ENCODE results near the gene FGF9.

FGF9 gene

DNA sequence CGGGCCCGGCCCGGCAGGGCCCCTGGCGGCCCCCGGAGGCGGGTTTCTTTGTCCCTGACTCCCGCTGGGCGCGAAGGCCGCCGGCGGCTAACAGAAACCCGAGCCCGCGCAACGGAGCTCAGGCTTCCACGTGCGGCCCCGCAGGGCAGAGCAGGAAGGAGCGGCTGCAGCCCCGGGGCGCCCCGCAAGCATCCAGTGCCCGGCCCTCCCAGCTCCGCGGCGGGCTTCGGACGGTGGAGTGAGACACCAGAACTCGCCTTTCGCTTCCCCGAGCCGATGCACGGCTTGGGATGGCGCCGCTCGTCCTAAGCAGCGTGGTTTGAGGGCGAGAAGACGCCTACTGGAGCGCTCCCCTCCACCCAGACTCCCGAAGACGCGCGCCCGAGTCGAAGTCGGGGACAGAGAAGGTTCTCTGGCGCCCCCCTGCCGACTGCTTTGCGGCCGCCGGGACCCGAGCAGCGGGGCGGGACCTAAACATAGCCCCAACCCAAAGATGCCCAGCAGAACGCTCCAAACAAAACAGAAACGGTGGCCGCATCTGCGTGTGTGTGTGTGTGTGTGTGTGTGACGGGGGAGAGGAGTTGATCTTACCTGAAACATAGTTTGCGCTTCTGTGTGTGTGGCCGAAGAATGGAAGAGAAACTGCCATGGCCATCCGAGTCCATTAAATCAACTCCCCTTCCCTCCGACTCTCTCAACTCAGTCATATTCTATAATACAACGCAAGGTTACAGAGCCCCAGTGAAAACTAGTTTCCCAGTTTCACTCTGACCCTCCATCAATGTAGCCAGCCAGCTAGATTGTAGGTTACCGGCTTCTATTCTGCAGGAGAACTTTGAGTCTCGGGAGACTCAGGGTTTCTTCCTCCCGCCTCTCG is 629 bp upstream of the FGF9 start:
- no peak overlapping the region for H3K27ac ChIP-seq

GRCh38 chr13:21671620-21672286 is 880 bp downstream of the FGF9 start:
- no peak overlapping the region for H3K27ac ChIP-seq
- TF ChIP-seq, protein P1, sequence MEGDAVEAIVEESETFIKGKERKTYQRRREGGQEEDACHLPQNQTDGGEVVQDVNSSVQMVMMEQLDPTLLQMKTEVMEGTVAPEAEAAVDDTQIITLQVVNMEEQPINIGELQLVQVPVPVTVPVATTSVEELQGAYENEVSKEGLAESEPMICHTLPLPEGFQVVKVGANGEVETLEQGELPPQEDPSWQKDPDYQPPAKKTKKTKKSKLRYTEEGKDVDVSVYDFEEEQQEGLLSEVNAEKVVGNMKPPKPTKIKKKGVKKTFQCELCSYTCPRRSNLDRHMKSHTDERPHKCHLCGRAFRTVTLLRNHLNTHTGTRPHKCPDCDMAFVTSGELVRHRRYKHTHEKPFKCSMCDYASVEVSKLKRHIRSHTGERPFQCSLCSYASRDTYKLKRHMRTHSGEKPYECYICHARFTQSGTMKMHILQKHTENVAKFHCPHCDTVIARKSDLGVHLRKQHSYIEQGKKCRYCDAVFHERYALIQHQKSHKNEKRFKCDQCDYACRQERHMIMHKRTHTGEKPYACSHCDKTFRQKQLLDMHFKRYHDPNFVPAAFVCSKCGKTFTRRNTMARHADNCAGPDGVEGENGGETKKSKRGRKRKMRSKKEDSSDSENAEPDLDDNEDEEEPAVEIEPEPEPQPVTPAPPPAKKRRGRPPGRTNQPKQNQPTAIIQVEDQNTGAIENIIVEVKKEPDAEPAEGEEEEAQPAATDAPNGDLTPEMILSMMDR (conservative IDR thresholded peaks at IDR 0.05) = no peak
- TF ChIP-seq ZFX (IDR thresholded peaks at IDR 0.05) = no peak

More for the DNA sequence above, 629 bp upstream of the FGF9 start:
- TF ChIP-seq ZFX (IDR thresholded peaks at IDR 0.05) = no peak
- TF ChIP-seq, protein P1 (conservative IDR thresholded peaks at IDR 0.05) = no peak

DNA sequence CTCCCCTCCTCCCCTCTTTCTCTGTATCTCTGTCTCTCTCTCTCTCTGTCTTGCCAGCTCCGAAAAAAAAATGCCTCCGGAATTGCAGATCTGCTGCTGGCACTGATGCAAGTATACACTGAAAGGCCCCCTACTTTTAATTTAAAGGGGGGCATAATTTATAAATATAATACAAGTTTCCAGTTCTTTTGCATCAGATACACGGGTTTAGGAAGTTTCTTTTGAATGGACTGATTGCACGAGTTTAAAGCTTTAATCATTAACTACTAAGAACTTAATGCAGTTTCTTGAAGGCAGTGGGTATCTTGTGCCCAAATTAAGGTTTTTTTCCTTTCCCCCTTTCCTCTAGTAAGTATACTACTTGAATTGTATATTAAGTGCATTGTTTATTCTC is 1.4 kb downstream of the FGF9 start:
- H3K27ac ChIP-seq = no peak overlapping the region
- TF ChIP-seq, protein P1 (conservative IDR thresholded peaks at IDR 0.05) = no peak
- no peak for TF ChIP-seq ZFX (IDR thresholded peaks at IDR 0.05)

DNA sequence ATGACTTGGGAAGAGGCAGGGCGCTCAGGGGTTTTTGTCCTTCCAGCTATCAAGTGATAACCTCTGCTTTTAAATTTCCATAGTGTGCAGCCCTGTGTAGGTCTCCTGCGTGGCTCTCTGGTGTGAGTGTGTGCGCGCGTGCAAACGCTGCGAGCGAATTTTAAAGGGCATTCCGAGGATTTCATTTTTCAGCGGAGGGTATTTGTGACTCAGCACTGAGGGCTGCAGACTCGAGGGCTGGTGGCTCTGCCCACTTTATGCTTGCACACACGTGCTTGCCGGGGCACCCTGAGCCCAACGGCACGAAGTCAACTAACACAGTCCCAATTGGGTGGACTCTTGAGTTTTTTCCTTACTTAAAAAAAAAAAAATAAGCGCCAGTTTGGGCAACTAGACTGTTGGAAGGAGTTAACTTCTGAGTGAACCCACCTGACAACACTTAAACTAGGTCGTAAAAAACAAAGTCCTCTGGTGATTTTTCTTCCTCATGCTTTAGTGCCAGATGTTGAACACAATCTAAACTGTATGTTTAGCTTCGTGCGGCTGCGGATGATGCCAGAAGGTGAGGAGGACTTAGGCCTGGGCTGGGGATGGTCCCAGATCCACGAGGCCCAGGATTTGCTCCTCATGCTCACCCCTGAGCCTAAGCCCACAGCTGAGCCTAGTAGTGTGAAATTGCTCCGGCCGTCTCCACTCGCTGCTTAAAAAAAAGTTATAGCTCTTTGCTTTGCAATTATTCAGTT is 2.1 kb downstream of the FGF9 start:
- H3K27ac ChIP-seq = no peak overlapping the region
- TF ChIP-seq, protein P1 (conservative IDR thresholded peaks at IDR 0.05) = no peak
- TF ChIP-seq ZFX (IDR thresholded peaks at IDR 0.05) = no peak

GRCh38 chr13:21673539-21673788 is 2.6 kb downstream of the FGF9 start:
- H3K27ac ChIP-seq = no peak overlapping the region
- TF ChIP-seq, protein P1 (conservative IDR thresholded peaks at IDR 0.05) = peak; percentile 35; the same call in 1 of the 2 replicates
- no peak for TF ChIP-seq ZFX (IDR thresholded peaks at IDR 0.05)

DNA sequence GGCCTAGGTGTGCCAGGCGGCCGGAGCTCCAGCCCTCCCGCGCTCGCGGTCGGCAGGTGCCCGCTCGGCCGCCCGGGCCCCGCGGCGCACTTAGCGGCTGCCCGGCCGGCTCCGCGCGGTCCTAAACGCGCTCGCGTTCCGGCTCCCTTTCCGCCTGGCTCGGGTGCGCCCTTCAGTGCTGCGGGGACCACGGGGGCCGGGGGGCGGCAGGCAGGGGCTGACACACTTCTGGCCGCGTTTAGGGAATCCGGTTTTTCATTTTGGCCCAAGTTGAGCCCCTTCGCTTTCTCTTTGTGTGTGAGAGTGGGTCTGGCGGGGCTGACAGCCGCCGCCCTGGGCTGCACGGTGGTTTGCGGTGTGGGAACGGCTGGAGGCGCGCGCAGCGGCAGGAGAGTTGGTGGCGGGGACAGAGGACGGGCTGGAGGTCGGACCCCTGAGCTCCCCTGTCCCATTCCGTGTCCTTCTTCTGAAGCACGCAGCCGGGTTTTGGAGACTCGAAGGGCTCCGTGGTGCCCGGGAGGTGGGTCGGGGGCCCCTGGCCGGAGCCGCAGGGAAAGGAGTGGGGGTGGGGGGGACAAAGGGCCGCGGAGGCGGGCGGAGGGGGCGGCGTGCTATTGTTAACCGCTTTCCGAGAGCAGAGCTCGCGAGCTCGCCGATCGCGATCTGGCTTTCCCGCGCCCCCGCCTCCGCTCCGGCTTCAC is 3.1 kb downstream of the FGF9 start:
- TF ChIP-seq ZFX (IDR thresholded peaks at IDR 0.05) = no peak
- TF ChIP-seq, protein P1 (conservative IDR thresholded peaks at IDR 0.05) = peak; percentile 13

More for the DNA sequence above, 3.1 kb downstream of the FGF9 start:
- H3K27ac ChIP-seq = no peak overlapping the region
